GM23338 (cell line): ENCODE measurements around the gene MTA3.

ENCODE experiments used
- CREB1 ChIP-seq: fragments of 250-450 bp; sonication (Bioruptor Pico); IDR thresholded peaks from 2 replicates; pipeline ENCODE4 v1.5.0; 2020; ENCODE audit warnings: low read depth, mild to moderate bottlenecking, moderate library complexity
- EZH2 ChIP-seq: fragments of 200-600 bp; sonication (generic); IDR thresholded peaks from one replicate; pipeline ENCODE4 v1.8.0; 2017; ENCODE audit warnings: antibody characterized with exemption, mild to moderate bottlenecking, low read depth; ENCODE audit not compliant: unreplicated experiment
- EZH2phosphoT487 ChIP-seq: fragments of 200-600 bp; sonication (generic); IDR thresholded peaks from one replicate; pipeline ENCODE4 v1.8.1; 2018; ENCODE audit warnings: antibody characterized with exemption; ENCODE audit not compliant: unreplicated experiment
- POLR2AphosphoS5 ChIP-seq: IDR thresholded peaks from 2 replicates; pipeline ENCODE4 v1.6.1; 2016; ENCODE audit warnings: antibody characterized with exemption, low read depth
- STAT1 ChIP-seq: IDR thresholded peaks from one replicate; pipeline ENCODE4 v1.6.1; 2016; ENCODE audit warnings: antibody characterized with exemption; ENCODE audit not compliant: unreplicated experiment
- ZNF114 ChIP-seq: fragments of 250-450 bp; sonication (Bioruptor Pico); IDR thresholded peaks from 2 replicates; pipeline ENCODE4 v1.5.0; 2020; ENCODE audit warnings: mild to moderate bottlenecking, moderate library complexity
- TF ChIP-seq, protein P1 (sequence below), 2 experiments: fragments of 200-600 bp in 1 of 2; sonication (generic) in 1 of 2; conservative IDR thresholded peaks; 2 replicates each; pipeline versions ENCODE4 v1.5.1 to v1.6.1; 2016 to 2017; ENCODE audit warnings: antibody characterized with exemption in 2 of 2, low read depth in 2 of 2, mild to moderate bottlenecking in 2 of 2, moderate library complexity in 1 of 2
- TF ChIP-seq, protein P2 (sequence below): IDR thresholded peaks from one replicate; pipeline ENCODE4 v1.6.1; 2018; ENCODE audit warnings: antibody characterized with exemption; ENCODE audit not compliant: unreplicated experiment
- TF ChIP-seq, protein P3 (sequence below): IDR thresholded peaks from 2 replicates; pipeline ENCODE4 v1.6.1; 2016; ENCODE audit warnings: antibody characterized with exemption

DNA sequence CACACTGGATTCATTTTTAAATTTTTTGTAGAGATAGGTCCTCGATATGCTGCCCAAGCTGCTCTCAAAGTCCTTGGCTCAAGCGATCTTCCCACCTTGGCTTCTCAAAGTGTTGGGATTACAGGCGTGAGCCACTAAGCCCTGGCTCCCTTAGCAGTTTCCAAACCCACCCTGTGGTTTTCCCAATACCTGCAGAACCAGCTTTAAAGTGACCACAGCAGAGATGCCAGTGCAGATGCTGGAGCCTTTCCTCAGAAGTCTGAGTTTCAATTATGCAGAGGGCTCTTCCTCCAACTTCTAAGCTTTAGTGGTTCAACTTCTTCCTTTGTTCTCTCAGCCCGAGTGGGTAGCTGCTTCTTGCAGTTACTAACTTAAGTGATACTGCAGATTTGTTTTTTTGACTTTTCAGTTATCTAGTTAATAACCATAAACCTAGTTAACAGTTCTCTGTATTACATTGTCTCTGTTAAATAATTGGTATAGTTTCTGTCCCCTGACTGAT lies 232.1 kb downstream of the MTA3 start:
- TF ChIP-seq, protein P1, sequence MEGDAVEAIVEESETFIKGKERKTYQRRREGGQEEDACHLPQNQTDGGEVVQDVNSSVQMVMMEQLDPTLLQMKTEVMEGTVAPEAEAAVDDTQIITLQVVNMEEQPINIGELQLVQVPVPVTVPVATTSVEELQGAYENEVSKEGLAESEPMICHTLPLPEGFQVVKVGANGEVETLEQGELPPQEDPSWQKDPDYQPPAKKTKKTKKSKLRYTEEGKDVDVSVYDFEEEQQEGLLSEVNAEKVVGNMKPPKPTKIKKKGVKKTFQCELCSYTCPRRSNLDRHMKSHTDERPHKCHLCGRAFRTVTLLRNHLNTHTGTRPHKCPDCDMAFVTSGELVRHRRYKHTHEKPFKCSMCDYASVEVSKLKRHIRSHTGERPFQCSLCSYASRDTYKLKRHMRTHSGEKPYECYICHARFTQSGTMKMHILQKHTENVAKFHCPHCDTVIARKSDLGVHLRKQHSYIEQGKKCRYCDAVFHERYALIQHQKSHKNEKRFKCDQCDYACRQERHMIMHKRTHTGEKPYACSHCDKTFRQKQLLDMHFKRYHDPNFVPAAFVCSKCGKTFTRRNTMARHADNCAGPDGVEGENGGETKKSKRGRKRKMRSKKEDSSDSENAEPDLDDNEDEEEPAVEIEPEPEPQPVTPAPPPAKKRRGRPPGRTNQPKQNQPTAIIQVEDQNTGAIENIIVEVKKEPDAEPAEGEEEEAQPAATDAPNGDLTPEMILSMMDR (conservative IDR thresholded peaks at IDR 0.05; ENCODE audit: low read depth in 2 of 2): no peak
- no peak for TF ChIP-seq POLR2AphosphoS5
- TF ChIP-seq EZH2: no peak
- TF ChIP-seq ZNF114 (CRISPR knock-in tag): no peak
- TF ChIP-seq EZH2phosphoT487: no peak
- no peak for TF ChIP-seq CREB1 (CRISPR knock-in tag)
- TF ChIP-seq, protein P2, sequence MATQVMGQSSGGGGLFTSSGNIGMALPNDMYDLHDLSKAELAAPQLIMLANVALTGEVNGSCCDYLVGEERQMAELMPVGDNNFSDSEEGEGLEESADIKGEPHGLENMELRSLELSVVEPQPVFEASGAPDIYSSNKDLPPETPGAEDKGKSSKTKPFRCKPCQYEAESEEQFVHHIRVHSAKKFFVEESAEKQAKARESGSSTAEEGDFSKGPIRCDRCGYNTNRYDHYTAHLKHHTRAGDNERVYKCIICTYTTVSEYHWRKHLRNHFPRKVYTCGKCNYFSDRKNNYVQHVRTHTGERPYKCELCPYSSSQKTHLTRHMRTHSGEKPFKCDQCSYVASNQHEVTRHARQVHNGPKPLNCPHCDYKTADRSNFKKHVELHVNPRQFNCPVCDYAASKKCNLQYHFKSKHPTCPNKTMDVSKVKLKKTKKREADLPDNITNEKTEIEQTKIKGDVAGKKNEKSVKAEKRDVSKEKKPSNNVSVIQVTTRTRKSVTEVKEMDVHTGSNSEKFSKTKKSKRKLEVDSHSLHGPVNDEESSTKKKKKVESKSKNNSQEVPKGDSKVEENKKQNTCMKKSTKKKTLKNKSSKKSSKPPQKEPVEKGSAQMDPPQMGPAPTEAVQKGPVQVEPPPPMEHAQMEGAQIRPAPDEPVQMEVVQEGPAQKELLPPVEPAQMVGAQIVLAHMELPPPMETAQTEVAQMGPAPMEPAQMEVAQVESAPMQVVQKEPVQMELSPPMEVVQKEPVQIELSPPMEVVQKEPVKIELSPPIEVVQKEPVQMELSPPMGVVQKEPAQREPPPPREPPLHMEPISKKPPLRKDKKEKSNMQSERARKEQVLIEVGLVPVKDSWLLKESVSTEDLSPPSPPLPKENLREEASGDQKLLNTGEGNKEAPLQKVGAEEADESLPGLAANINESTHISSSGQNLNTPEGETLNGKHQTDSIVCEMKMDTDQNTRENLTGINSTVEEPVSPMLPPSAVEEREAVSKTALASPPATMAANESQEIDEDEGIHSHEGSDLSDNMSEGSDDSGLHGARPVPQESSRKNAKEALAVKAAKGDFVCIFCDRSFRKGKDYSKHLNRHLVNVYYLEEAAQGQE: no peak
- TF ChIP-seq, protein P3, sequence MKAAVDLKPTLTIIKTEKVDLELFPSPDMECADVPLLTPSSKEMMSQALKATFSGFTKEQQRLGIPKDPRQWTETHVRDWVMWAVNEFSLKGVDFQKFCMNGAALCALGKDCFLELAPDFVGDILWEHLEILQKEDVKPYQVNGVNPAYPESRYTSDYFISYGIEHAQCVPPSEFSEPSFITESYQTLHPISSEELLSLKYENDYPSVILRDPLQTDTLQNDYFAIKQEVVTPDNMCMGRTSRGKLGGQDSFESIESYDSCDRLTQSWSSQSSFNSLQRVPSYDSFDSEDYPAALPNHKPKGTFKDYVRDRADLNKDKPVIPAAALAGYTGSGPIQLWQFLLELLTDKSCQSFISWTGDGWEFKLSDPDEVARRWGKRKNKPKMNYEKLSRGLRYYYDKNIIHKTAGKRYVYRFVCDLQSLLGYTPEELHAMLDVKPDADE: no peak
- TF ChIP-seq STAT1: no peak
